Left lung (tissue), 14 donors: ENCODE results near the gene PPP1R18. TPM values are rescaled to one million over a fixed set of nuclear protein-coding genes. Genes with fewer than 3 reads are reported as not detected.

Experiments
- ATAC-seq: fragments of 200-7000 bp; cut with Tn5 transposase; one replicate; pipeline ENCODE4 v1.9.1; 2020; ENCODE audit warnings: moderate library complexity
- DNase-seq, 4 donors: peaks; one replicate each; pipeline ENCODE4 v3.0.0-alpha.2; 2013 to 2020
- H3K27ac ChIP-seq, 2 donors: fragments of 200-600 bp; sonication (generic) in 1 of 2; one replicate each; pipeline versions ENCODE4 v1.5.0 to v1.8.0; 2020 to 2021
- H3K27me3 ChIP-seq, 2 donors: fragments of 200-600 bp; sonication (generic) in 1 of 2; one replicate each; pipeline versions ENCODE4 v1.5.0 to v1.8.0; 2020 to 2021
- H3K36me3 ChIP-seq, 2 donors: fragments of 200-600 bp; sonication (generic) in 1 of 2; one replicate each; pipeline versions ENCODE4 v1.5.0 to v1.8.0; 2020 to 2021
- H3K4me1 ChIP-seq, 2 donors: fragments of 200-600 bp; one replicate each; pipeline ENCODE4 v1.8.0; 2021
- H3K4me3 ChIP-seq, 2 donors: fragments of 200-600 bp; sonication (generic) in 1 of 2; one replicate each; pipeline versions ENCODE4 v1.5.0 to v1.8.0; 2020 to 2021; ENCODE audit warnings: mild to moderate bottlenecking in 1 of 2
- H3K9me3 ChIP-seq, 2 donors: fragments of 200-600 bp; sonication (generic) in 1 of 2; one replicate each; pipeline versions ENCODE4 v1.5.0 to v1.8.0; 2020 to 2021
- intact Hi-C, 2 donors: fragments of 100-400 bp; cut with DNase I; formaldehyde crosslinking; loops; one replicate each; pipeline versions ENCODE4 v1.11.2 to v1.14.2; 2022
- long read RNA-seq, 12 donors: library from polyadenylated mRNA in 2 of 12; unstranded in 2 of 12; transcript quantifications; one replicate each; pipeline ENCODE4 v2.0.0 and lab custom pipeline, GENCODE V29; 2019 to 2026
- polyA plus RNA-seq, 6 donors: library from polyadenylated mRNA; unstranded; fragments of 120-200 nt; gene quantifications; one replicate each; pipeline ENCODE4 v1.2.1, GENCODE V29; 2013; ENCODE audit not compliant: insufficient read length in 6 of 6
- total RNA-seq, 2 donors: library from RNA; stranded (reverse); fragmentation: NEBNext Ultra II Directional; extraction: Animal tissue kit (Norgen Biotek cat#: 25700); gene quantifications; one replicate each; pipeline ENCODE4 v1.2.1, GENCODE V29; 2021
- TF ChIP-seq, protein P1 (sequence below), 2 donors: fragments of 200-600 bp; sonication (generic) in 1 of 2; IDR thresholded peaks; one replicate each; pipeline versions ENCODE4 v1.5.0 to v1.8.0; 2021; ENCODE audit warnings: antibody characterized with exemption in 2 of 2
- donor health status: DM: no; HTN: yes; CAD: no.
- donor health status: DM: no; HTN: no; CAD: no.

PPP1R18 gene, protein sequence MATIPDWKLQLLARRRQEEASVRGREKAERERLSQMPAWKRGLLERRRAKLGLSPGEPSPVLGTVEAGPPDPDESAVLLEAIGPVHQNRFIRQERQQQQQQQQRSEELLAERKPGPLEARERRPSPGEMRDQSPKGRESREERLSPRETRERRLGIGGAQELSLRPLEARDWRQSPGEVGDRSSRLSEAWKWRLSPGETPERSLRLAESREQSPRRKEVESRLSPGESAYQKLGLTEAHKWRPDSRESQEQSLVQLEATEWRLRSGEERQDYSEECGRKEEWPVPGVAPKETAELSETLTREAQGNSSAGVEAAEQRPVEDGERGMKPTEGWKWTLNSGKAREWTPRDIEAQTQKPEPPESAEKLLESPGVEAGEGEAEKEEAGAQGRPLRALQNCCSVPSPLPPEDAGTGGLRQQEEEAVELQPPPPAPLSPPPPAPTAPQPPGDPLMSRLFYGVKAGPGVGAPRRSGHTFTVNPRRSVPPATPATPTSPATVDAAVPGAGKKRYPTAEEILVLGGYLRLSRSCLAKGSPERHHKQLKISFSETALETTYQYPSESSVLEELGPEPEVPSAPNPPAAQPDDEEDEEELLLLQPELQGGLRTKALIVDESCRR
- total RNA-seq: 100 to 1,000 TPM in 1 of 2 donors, 10 to 100 TPM in 1; 51.8 to 117 TPM
- polyA plus RNA-seq: 10 to 100 TPM; 36.7 to 54.4 (median 42.4) TPM
- long read RNA-seq, donor 1, transcript PPP1R18-206 (3 exons, 1,448 nt): major isoform, 13 of 16 reads
- long read RNA-seq, donor 1, partial matches to known transcripts: 0 of 16 reads
- long read RNA-seq, donor 1, other reads (novel, unspliced or antisense): 0 of 16 reads
- long read RNA-seq, donor 2, transcript PPP1R18-206 (3 exons, 1,448 nt): major isoform, 7 of 7 reads
- long read RNA-seq, donor 2, partial matches to known transcripts: 0 of 7 reads
- long read RNA-seq, donor 2, other reads (novel, unspliced or antisense): 0 of 7 reads
- long read RNA-seq, donor 3, transcript PPP1R18-206 (3 exons, 1,448 nt): major isoform, 5 of 5 reads
- long read RNA-seq, donor 3, partial matches to known transcripts: 0 of 5 reads
- long read RNA-seq, donor 3, other reads (novel, unspliced or antisense): 0 of 5 reads
- long read RNA-seq, donor 4, partial matches to known transcripts: 2 of 2 reads
- long read RNA-seq, donor 4, other reads (novel, unspliced or antisense): 0 of 2 reads
- long read RNA-seq, donor 5, transcript PPP1R18-206 (3 exons, 1,448 nt): major isoform, 7 of 9 reads
- long read RNA-seq, donor 5, partial matches to known transcripts: 0 of 9 reads
- long read RNA-seq, donor 5, other reads (novel, unspliced or antisense): 0 of 9 reads
- long read RNA-seq, donor 6, transcript PPP1R18-206 (3 exons, 1,448 nt): major isoform, 6 of 7 reads
- long read RNA-seq, donor 6, partial matches to known transcripts: 0 of 7 reads
- long read RNA-seq, donor 6, other reads (novel, unspliced or antisense): 0 of 7 reads
- long read RNA-seq, donor 7, transcript PPP1R18-206 (3 exons, 1,448 nt): major isoform, 11 of 13 reads
- long read RNA-seq, donor 7, partial matches to known transcripts: 0 of 13 reads
- long read RNA-seq, donor 7, other reads (novel, unspliced or antisense): 0 of 13 reads
- long read RNA-seq, donor 8, transcript PPP1R18-206 (3 exons, 1,448 nt): major isoform, 14 of 14 reads
- long read RNA-seq, donor 8, partial matches to known transcripts: 0 of 14 reads
- long read RNA-seq, donor 8, other reads (novel, unspliced or antisense): 0 of 14 reads
- long read RNA-seq, donor 9: 0 reads
- long read RNA-seq, donor 10, transcript PPP1R18-206 (3 exons, 1,448 nt): major isoform, 7 of 15 reads
- long read RNA-seq, donor 10, partial matches to known transcripts: 3 of 15 reads
- long read RNA-seq, donor 10, other reads (novel, unspliced or antisense): 2 of 15 reads
- long read RNA-seq, donor 11, transcript PPP1R18-206 (3 exons, 1,448 nt): major isoform, 11 of 16 reads
- long read RNA-seq, donor 11, partial matches to known transcripts: 0 of 16 reads
- long read RNA-seq, donor 11, other reads (novel, unspliced or antisense): 0 of 16 reads
- long read RNA-seq, donor 12, transcript PPP1R18-206 (3 exons, 1,448 nt): major isoform, 11 of 13 reads
- long read RNA-seq, donor 12, partial matches to known transcripts: 0 of 13 reads
- long read RNA-seq, donor 12, other reads (novel, unspliced or antisense): 0 of 13 reads

DNA sequence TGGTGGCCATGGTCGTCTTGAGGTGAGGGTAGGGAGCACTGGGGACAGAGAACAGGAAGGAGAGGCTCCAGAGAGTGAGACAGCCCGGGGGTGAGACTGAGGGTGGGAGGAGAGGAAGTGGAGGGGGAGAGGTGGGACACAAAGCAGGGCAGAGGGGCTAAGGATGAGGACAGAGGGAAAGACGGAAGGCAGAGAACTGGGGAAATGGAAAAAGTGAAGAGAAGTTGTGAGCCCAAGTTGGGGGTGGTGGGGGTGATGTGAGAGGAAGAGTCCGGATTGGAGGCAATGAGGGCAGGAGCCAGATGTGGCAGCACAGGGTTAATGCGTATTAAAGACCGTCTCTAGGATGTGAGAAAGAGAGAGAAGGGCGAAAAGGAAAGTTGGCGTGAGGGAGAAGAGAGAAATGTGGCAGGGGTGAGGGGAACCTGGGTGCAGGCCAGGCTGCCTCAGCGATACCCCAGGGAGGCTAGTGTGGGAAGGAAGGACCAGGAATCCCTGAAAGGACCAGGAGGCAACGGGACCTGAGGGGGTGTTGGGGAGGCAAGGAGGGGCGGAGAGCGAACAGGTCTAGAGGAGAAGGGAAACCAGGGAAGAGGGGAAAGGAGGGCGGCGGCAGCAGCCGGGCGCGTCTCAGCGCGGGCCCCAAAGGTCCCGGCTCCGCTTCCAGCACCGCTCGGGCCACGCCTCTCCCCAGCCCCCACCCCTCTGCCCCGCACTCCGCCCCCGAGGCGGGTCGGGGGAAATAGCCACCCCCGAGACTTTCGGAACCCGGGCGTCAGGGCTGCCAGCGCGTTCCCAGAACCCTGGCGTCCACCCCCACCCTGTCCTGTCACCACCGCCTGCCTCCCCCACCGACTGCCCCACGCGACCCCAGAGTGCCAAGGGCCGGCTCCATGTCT, at the start of gene PPP1R18:
TSS of gene PPP1R18 (minus strand) at position 637 of the 899 bp plus-strand sequence. CDS start at position 10, 627 bp downstream.
- no peaks in the 10 kb centered on the region for H3K27me3 ChIP-seq
- H3K36me3 ChIP-seq: peaks cover 0 to 20% of the 10 kb centered on the region in 2 donors
- ATAC-seq (peak; percentile 64), DNase-seq (peak in 3 of 4 donors; percentile 81 to 96 (median 89))
- peaks cover 18 to 50% of the 10 kb centered on the region in 2 donors for H3K4me1 ChIP-seq
- H3K9me3 ChIP-seq: no peaks in the 10 kb centered on the region
- H3K27ac ChIP-seq: peak within 1 kb of the TSS; percentile 96 to 97
- intact Hi-C loops: loop anchor here in 1 of 2 donors (10.0 kb wide), 1 partner anchor 49 kb away; no protein-coding TSS in a partner anchor
- peak within 1 kb of the TSS; percentile 53 to 91 for H3K4me3 ChIP-seq
- TF ChIP-seq, protein P1, sequence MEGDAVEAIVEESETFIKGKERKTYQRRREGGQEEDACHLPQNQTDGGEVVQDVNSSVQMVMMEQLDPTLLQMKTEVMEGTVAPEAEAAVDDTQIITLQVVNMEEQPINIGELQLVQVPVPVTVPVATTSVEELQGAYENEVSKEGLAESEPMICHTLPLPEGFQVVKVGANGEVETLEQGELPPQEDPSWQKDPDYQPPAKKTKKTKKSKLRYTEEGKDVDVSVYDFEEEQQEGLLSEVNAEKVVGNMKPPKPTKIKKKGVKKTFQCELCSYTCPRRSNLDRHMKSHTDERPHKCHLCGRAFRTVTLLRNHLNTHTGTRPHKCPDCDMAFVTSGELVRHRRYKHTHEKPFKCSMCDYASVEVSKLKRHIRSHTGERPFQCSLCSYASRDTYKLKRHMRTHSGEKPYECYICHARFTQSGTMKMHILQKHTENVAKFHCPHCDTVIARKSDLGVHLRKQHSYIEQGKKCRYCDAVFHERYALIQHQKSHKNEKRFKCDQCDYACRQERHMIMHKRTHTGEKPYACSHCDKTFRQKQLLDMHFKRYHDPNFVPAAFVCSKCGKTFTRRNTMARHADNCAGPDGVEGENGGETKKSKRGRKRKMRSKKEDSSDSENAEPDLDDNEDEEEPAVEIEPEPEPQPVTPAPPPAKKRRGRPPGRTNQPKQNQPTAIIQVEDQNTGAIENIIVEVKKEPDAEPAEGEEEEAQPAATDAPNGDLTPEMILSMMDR (IDR thresholded peaks at IDR 0.05): no peak

DNA sequence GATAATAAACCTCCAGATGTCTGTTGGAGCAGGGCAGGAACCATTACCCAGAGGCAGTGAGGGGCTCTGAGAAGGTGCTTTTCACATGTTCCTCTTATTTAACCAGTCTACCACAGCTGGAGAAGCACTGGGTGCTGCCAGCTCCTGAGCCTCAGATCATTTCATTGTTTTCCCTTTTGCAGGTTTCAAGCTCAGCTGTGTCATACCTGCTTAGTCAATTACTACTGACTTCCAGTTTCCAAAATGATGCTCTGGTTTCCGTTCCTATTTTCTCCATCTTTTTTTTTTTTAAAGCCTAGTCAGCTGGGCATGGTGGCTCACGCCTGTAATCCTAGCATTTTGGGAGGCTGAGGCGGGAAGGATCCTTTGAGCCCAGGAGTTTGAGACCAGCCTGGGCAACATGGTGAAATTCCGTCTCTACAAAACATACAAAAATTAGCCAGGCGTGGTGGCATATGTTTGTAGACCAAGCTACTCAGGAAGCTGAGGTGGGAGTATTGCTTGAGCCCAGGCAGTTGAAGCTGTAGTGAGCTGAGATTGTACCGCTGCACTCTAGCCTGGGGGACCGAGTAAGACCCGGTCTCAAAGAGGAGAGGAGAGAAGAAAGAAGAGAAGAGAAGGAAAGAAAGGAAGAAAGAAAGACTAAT, 49.3 kb upstream of the PPP1R18 start:
- H3K27ac ChIP-seq: peak overlapping the region in 1 of 2 donors; percentile 18
- no peaks in the 10 kb centered on the region for H3K9me3 ChIP-seq
- intact Hi-C loops: loop anchor here (10.0 kb wide), 2 partner anchors 51 to 139 kb away; partner anchors contain the start of gene PPP1R18 (in 1 of the 2)
- H3K4me1 ChIP-seq: peaks cover 8 to 82% of the 10 kb centered on the region in 2 donors
- TF ChIP-seq, protein P1 (IDR thresholded peaks at IDR 0.05): no peak
- no peak for ATAC-seq
- no peaks in the 10 kb centered on the region for H3K27me3 ChIP-seq
- H3K4me3 ChIP-seq: no peak overlapping the region
- H3K36me3 ChIP-seq: peaks cover 0 to 100% of the 10 kb centered on the region in 2 donors
- DNase-seq: no peak

DNA sequence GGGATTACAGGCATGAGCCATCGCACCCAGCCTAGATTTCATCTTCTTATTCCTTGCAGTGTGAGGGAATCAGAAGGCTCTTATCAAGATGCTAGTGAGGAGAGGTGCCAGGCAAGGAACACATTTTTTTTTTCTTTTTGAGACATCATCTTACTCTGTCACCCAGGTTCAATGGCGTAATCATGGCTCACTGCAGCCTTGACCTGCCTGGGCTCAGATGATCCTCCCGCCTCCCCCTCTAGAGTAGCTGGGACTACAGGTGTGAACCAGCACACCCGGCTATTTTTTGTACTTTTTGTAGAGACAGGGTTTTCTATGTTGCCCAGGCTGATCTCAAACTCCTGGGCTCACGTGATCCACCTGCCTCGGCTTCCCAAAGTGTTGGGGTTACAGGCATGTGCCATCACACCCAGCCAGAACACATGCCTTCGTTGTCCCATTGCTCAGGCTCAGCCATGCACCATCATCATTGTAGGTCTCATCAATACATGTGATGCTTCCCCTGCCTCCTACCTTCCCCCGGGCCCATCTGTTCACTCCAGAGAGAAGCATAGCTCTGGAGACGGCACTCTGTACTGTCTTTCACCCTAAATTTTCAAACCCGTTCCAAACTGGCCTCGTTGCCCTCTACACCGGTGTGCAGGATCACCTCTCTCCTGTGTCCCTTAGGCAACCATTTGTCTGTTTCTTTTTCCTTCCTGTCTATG, 45.9 kb upstream of the PPP1R18 start:
- no peak for ATAC-seq
- peaks cover 0 to 100% of the 10 kb centered on the region in 2 donors for H3K36me3 ChIP-seq

More for the DNA sequence above, 45.9 kb upstream of the PPP1R18 start:
- Histone ChIP-seq H3K27me3 (no peaks in the 10 kb centered on the region), H3K9me3 (no peaks in the 10 kb centered on the region), H3K27ac (no peak overlapping the region), H3K4me3 (no peak overlapping the region), H3K4me1 (peaks cover 6 to 67% of the 10 kb centered on the region in 2 donors)
- no peak for DNase-seq
- TF ChIP-seq, protein P1 (IDR thresholded peaks at IDR 0.05): no peak
- intact Hi-C loops: loop anchor here (10.0 kb wide), 2 partner anchors 48 to 142 kb away; partner anchors contain the start of gene PPP1R18 (in 1 of the 2)
